Naive B cell (primary cell): Measurements from ENCODE around the gene DYNC1LI2. TPM values are rescaled to one million over a fixed set of nuclear protein-coding genes. Genes with fewer than 3 reads are reported as not detected.
A peak's percentile ranks its signal among the peaks of the same experiment; 100 is the strongest.
"Not testable (repeated sequence)": the region's sequence is repeated elsewhere in the genome, so short reads cannot be mapped to it uniquely, and the experiment has no call there.

Source experiments
- ATAC-seq, 2 donors: fragments of 150-1000 bp; cut with Tn5 transposase; 2 replicates each; pipeline ENCODE4 v1.10.0; 2021; ENCODE audit warnings: low read depth in 2 of 2, mild to moderate bottlenecking in 2 of 2, moderate library complexity in 2 of 2
- DNase-seq: peaks from one replicate; pipeline ENCODE4 v3.0.0; 2022
- H3K27ac Mint-ChIP-seq, 6 donors: one replicate each; pipeline ENCODE4 v1.8.0; 2020 to 2022; ENCODE audit warnings: mild to moderate bottlenecking in 6 of 6, mixed read lengths in 6 of 6, moderate library complexity in 5 of 6, inconsistent platforms in 2 of 6
- H3K27me3 Mint-ChIP-seq, 3 donors: one replicate each; pipeline ENCODE4 v1.8.0; 2021 to 2022; ENCODE audit warnings: mixed read lengths in 3 of 3, mild to moderate bottlenecking in 1 of 3
- H3K36me3 Mint-ChIP-seq, 2 donors: one replicate each; pipeline ENCODE4 v1.8.0; 2020 to 2022; ENCODE audit warnings: mixed read lengths in 2 of 2, inconsistent platforms in 1 of 2, mild to moderate bottlenecking in 1 of 2
- H3K4me1 Mint-ChIP-seq, 3 donors: one replicate each; pipeline ENCODE4 v1.8.0; 2020 to 2022; ENCODE audit warnings: mixed read lengths in 3 of 3, inconsistent platforms in 1 of 3, mild to moderate bottlenecking in 1 of 3, moderate library complexity in 1 of 3
- H3K4me3 Mint-ChIP-seq, 8 donors: one replicate each; pipeline ENCODE4 v1.8.0; 2020 to 2022; ENCODE audit warnings: mild to moderate bottlenecking in 8 of 8, mixed read lengths in 8 of 8, moderate library complexity in 8 of 8, inconsistent platforms in 2 of 8
- H3K9me3 Mint-ChIP-seq, 7 donors: one replicate each; pipeline ENCODE4 v1.8.0; 2020 to 2022; ENCODE audit warnings: mixed read lengths in 7 of 7, mild to moderate bottlenecking in 5 of 7, inconsistent platforms in 2 of 7, moderate library complexity in 1 of 7
- polyA plus RNA-seq, 6 donors: library from polyadenylated mRNA; unstranded; fragments of 300-500 nt; fragmentation: Illumina TruSeq; gene quantifications; one replicate each; pipeline ENCODE4 v1.2.3, GENCODE V29; 2021; ENCODE audit warnings: low read depth in 6 of 6

DYNC1LI2 gene
- polyA plus RNA-seq, 6 donors from 2014 or later = 10.5 to 33.8 (median 23.4) TPM

DNA sequence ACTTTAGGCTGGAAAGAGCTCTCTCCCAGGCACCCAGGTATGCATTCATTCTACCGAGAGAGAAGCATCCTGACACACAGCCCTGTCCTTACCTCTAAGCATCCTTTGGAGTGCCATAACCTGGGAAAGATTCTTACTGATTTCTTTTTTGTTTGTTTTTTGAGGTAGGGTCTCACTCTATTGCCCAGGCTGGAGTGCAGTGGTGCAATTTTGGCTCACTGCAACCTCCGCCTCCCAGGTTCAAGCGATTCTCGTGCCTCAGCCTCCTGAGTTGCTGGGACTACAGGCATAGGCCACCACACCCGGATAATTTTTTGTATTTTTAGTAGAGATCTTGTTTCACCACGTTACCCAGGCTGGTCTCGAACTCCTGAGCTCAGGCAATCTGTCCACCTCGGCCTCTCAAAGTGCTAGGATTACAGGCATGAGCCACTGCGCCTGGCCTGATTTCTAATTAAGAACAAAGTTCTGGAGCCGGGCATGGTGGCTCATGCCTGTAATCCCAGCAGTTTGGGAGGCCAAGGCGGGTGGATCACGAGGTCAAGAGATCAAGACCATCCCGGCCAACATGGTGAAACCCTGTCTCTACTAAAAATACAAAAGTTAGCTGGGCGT lies 65.8 kb downstream of the DYNC1LI2 start:
- ATAC-seq, H3K4me3 Mint-ChIP-seq, H3K4me1 Mint-ChIP-seq, H3K27ac Mint-ChIP-seq, H3K9me3 Mint-ChIP-seq, H3K36me3 Mint-ChIP-seq, DNase-seq: not testable (repeated sequence)
- H3K27me3 Mint-ChIP-seq = peaks cover 11 to 27% (median 12%) of the 10 kb centered on the region in 3 donors

DNA sequence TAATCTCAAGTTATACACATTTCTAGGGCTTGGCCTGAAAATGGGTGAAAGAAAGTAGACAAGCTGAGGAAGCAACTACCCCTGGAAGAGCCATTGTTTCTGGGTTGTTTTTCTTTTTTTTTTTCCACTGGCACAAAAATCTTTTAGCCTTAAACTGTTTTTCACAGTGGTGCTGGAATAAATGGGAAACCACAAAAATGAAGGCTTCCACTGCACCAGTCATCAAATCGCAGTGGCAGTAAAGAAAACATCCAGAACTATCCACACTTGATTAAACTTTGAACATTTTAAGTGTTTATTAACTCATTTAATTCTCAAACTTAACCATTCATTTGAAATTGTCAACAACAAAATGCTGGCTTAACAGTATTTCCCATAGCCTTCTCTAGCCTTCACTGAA lies 69.1 kb downstream of the DYNC1LI2 start:
- Mint-ChIP-seq H3K9me3 (peaks cover 0 to 2% (median 0%) of the 10 kb centered on the region in 7 donors), H3K27ac (peak overlapping the region in 1 of 6 donors; percentile 61), H3K4me1 (no peaks in the 10 kb centered on the region), H3K27me3 (peaks cover 0 to 8% (median 0%) of the 10 kb centered on the region in 3 donors), H3K36me3 (no peaks in the 10 kb centered on the region), H3K4me3 (no peak overlapping the region)
- DNase-seq (no peak), ATAC-seq (no peak)

DNA sequence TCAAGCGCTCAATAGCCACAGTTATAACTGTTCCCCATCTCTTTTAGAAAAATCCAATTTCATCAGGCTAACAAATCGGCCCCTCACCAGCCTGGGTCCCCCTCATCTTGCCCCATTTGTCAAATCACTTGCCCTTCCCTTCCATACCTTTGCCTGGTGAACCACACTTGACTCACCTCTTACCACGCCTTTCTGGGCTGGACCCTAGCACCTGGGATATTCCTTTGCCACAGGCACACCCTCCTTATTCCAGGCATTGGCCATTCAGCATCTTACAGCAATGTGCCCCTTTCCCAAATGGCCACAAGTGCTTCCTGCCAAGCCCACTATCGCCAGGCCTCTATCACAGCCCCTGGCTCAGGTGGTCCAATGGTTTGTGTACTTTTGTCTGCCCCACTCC lies 69.7 kb downstream of the DYNC1LI2 start:
- Mint-ChIP-seq H3K4me3 (no peak overlapping the region), H3K9me3 (peaks cover 0 to 2% (median 0%) of the 10 kb centered on the region in 7 donors), H3K4me1 (no peaks in the 10 kb centered on the region), H3K27me3 (peaks cover 0 to 8% (median 0%) of the 10 kb centered on the region in 3 donors), H3K36me3 (no peaks in the 10 kb centered on the region), H3K27ac (no peak overlapping the region)
- ATAC-seq (no peak), DNase-seq (no peak)

DNA sequence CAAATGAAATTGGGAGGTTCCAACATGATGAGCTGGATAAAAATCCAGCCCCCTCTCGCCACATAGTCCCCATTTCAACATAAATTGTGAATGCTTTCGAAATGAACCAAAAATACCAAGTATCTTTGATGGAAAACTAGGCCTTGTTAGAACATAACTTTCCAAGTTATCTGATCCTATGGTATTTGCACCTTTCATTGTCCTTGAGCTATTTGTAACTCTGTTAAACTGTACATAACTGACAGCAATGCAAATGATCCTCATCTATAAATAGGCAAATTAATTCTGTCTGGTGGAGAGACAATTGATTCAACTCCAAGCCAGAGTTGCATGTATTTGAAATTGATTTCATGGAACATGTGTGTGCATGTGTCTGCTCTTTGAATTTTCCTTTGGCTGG lies 73.1 kb downstream of the DYNC1LI2 start:
- H3K9me3 Mint-ChIP-seq = no peaks in the 10 kb centered on the region
- H3K27me3 Mint-ChIP-seq = no peaks in the 10 kb centered on the region
- no peak for ATAC-seq
- no peak for DNase-seq
- no peaks in the 10 kb centered on the region for H3K36me3 Mint-ChIP-seq
- no peak overlapping the region for H3K27ac Mint-ChIP-seq
- H3K4me1 Mint-ChIP-seq = no peaks in the 10 kb centered on the region
- H3K4me3 Mint-ChIP-seq = peak overlapping the region in 1 of 8 donors; percentile 16

DNA sequence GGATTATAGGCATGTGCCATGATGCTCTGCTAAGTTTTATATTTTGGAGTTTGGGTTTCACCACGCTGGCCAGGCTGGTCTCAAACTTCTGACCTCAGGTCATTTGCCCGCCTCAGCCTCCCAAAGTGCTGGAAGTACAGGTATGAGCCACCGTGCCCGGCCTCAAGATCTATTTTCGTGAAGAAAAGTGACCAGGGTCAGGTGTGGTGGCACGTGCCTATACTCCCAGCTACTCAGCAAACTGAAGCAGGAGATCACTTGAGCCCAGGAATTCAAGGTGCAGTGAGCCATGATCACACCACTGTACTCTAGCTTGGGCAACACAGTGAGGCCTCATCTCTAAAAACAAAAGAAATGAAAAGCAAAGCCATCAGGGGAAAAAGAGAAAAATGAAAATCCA lies 73.6 kb downstream of the DYNC1LI2 start:
- H3K4me1 Mint-ChIP-seq = no peaks in the 10 kb centered on the region
- no peak for ATAC-seq

DNA sequence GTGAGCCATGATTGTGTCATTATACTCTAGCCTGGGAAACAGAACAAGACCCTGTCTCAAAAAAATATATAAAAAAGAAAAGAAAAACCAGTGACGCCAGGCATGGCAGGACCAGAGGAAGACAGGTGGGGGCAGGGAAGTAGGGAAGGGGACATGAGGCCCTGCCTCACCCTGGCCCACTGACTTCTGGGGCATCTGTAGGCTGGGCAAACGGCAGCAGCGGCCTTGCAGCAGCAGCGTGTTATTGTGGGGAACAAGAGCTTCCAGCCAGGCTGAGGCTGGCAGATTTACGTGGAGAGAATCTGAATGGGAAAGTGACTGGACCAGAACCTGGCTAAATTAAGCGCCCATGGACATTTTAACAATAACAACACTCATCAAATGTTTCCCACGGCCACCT lies 74.2 kb downstream of the DYNC1LI2 start:
- H3K9me3 Mint-ChIP-seq = no peaks in the 10 kb centered on the region
- H3K27me3 Mint-ChIP-seq = no peaks in the 10 kb centered on the region
- no peak for DNase-seq
- no peaks in the 10 kb centered on the region for H3K4me1 Mint-ChIP-seq
- no peaks in the 10 kb centered on the region for H3K36me3 Mint-ChIP-seq
- H3K4me3 Mint-ChIP-seq = no peak overlapping the region
- no peak overlapping the region for H3K27ac Mint-ChIP-seq
- no peak for ATAC-seq

More for the DNA sequence above, 73.6 kb downstream of the DYNC1LI2 start:
- Mint-ChIP-seq H3K27me3 (no peaks in the 10 kb centered on the region), H3K9me3 (no peaks in the 10 kb centered on the region), H3K36me3 (no peaks in the 10 kb centered on the region), H3K4me3 (no peak overlapping the region), H3K27ac (no peak overlapping the region)
- DNase-seq = no peak

DNA sequence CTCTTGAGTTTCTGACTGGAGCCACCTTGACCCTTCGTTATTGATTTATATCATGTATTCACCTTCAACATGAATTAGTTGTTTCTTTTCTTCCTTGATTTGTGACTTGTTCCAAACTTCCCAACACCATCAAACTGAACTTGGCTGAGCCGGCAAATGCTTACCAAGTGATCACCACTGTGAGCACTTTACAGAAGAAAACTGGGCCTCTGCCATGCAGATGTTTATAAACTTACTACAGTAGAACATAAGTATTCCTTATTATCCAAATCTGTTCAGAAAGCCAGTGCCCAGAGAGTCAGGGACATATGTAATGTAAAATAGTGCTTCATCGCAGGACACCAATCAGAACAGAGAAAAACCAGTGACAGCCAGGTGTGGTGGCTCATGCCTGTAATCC lies 74.8 kb downstream of the DYNC1LI2 start:
- DNase-seq (no peak), ATAC-seq (no peak)
- Mint-ChIP-seq H3K4me1 (no peaks in the 10 kb centered on the region), H3K36me3 (no peaks in the 10 kb centered on the region), H3K27me3 (no peaks in the 10 kb centered on the region), H3K9me3 (no peaks in the 10 kb centered on the region), H3K4me3 (no peak overlapping the region), H3K27ac (no peak overlapping the region)

DNA sequence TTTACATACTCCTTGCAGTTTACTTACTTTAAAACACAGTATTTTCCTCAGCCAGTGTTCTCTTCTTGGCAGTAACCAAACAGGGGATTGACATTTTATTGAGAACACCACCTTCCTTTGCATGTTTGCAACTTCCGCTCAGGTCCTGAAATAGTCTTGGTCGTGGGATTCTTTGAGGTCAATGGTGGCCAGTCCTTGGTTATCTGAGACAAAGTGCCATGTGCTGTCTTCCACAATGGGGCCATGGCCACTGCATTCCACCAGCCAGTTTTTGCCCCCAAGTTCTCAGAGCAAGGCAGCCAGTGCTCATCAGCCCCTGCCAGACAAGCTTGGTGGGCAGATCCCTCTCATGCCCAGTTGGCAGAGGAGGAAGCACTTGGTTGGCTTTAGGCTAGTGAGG lies 77.7 kb downstream of the DYNC1LI2 start:
- DNase-seq = no peak
- H3K27ac Mint-ChIP-seq = no peak overlapping the region
- H3K27me3 Mint-ChIP-seq = no peaks in the 10 kb centered on the region
- H3K9me3 Mint-ChIP-seq = no peaks in the 10 kb centered on the region
- no peak for ATAC-seq
- H3K36me3 Mint-ChIP-seq = no peaks in the 10 kb centered on the region
- H3K4me3 Mint-ChIP-seq = no peak overlapping the region
- no peaks in the 10 kb centered on the region for H3K4me1 Mint-ChIP-seq

Other genes starting within 250 kb of the DYNC1LI2 start
- gene TK2, start 201.5 kb downstream of the DYNC1LI2 start, polyA plus RNA-seq = 1 to 10 TPM; 1.8 to 5.9 (median 3.8) TPM
- 100 to 1,000 TPM in 1 of 6 donors, 10 to 100 TPM in 5; 55.2 to 108 (median 67.7) TPM for gene CKLF, start 199.0 kb downstream of the DYNC1LI2 start, polyA plus RNA-seq
- gene CMTM1, start 185.2 kb downstream of the DYNC1LI2 start, polyA plus RNA-seq = under 1 TPM in 4 of 6 donors, not detected in 2; 0.49 to 0.97 (median 0.70) TPM
- gene CMTM2, start 172.1 kb downstream of the DYNC1LI2 start, polyA plus RNA-seq = 1 to 10 TPM in 3 of 6 donors, not detected in 3; 1.0 to 4.1 (median 2.7) TPM
- gene CMTM3, start 146.9 kb downstream of the DYNC1LI2 start, polyA plus RNA-seq = 10 to 100 TPM; 17.0 to 24.3 (median 19.1) TPM
- under 1 TPM in 1 of 6 donors, not detected in 5; 0.20 TPM for gene CMTM4, start 54.9 kb downstream of the DYNC1LI2 start, polyA plus RNA-seq
- gene TERB1, start 50.0 kb upstream of the DYNC1LI2 start, polyA plus RNA-seq = not detected
- 10 to 100 TPM; 46.7 to 87.4 (median 54.6) TPM for gene NAE1, start 79.4 kb upstream of the DYNC1LI2 start, polyA plus RNA-seq
- not detected for gene CA7, start 92.8 kb upstream of the DYNC1LI2 start, polyA plus RNA-seq
- gene PDP2, start 128.9 kb upstream of the DYNC1LI2 start, polyA plus RNA-seq = 1 to 10 TPM; 1.4 to 5.8 (median 1.8) TPM
- not detected for gene CDH16, start 167.3 kb upstream of the DYNC1LI2 start, polyA plus RNA-seq
- under 1 TPM in 1 of 6 donors, not detected in 5; 0.43 TPM for gene RRAD, start 173.9 kb upstream of the DYNC1LI2 start, polyA plus RNA-seq
- 100 to 1,000 TPM in 3 of 6 donors, 10 to 100 TPM in 3; 69.0 to 114 (median 100) TPM for gene CIAO2B, start 182.8 kb upstream of the DYNC1LI2 start, polyA plus RNA-seq
- 10 to 100 TPM; 16.3 to 25.7 (median 21.0) TPM for gene CES2, start 183.9 kb upstream of the DYNC1LI2 start, polyA plus RNA-seq
- under 1 TPM in 1 of 6 donors, not detected in 5; 0.66 TPM for gene CES3, start 209.7 kb upstream of the DYNC1LI2 start, polyA plus RNA-seq
- 1 to 10 TPM in 4 of 6 donors, under 1 TPM in 2; 0.61 to 5.8 (median 1.4) TPM for gene CES4A, start 237.0 kb upstream of the DYNC1LI2 start, polyA plus RNA-seq